ENCODE results near the gene MACROD2. TPM values are rescaled to one million over a fixed set of nuclear protein-coding genes. Genes with fewer than 3 reads are reported as not detected.

MACROD2 gene
- total RNA-seq, 2 donors from 2014 or later = 8.0 to 19.4 TPM

DNA sequence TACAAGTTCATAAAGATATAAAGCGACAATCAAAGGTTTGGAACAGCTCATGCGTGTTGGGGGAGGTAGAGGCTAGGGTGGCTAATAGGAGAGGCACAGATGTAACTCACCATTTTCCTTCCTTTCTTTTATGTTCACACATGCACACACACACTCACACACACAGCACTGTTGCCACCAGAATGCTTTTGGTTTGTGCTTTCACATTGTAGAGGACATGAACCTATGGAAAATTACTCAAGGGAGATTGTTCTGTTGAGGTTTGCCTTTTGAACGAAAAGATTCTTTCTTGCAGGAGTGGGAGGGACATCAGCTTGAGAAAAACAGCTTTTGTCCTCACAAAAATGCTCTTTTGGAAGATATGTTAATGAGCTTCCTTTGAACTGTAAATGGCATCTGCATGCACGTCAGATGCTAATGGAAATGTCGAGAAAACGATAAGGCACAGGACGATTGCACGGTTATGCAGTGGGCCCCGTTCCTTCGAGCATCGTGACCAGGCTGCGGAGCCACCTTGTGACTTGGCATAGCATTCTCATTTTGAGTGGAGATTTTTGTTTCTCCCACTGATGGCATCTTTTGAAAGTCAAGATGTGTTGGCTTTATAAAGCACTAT lies 1853.8 kb downstream of the MACROD2 start:
- H3K27ac ChIP-seq = no peak overlapping the region
- TF ChIP-seq, protein P1, sequence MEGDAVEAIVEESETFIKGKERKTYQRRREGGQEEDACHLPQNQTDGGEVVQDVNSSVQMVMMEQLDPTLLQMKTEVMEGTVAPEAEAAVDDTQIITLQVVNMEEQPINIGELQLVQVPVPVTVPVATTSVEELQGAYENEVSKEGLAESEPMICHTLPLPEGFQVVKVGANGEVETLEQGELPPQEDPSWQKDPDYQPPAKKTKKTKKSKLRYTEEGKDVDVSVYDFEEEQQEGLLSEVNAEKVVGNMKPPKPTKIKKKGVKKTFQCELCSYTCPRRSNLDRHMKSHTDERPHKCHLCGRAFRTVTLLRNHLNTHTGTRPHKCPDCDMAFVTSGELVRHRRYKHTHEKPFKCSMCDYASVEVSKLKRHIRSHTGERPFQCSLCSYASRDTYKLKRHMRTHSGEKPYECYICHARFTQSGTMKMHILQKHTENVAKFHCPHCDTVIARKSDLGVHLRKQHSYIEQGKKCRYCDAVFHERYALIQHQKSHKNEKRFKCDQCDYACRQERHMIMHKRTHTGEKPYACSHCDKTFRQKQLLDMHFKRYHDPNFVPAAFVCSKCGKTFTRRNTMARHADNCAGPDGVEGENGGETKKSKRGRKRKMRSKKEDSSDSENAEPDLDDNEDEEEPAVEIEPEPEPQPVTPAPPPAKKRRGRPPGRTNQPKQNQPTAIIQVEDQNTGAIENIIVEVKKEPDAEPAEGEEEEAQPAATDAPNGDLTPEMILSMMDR (IDR thresholded peaks at IDR 0.05) = no peak
- TF ChIP-seq POLR2AphosphoS5 (IDR thresholded peaks at IDR 0.05) (no peak), POLR2A (IDR thresholded peaks at IDR 0.05) (no peak)
- intact Hi-C loops (cut with DNase I) = no loop called here
- no peak overlapping the region for H3K4me3 ChIP-seq
- DNase-seq (ENCODE audit: low spot score) = no peak
- H3K4me1 ChIP-seq (replicated peaks) = no peaks in the 10 kb centered on the region
- H3K36me3 ChIP-seq = no peaks in the 10 kb centered on the region
- WGBS = 85% methylated on average over 12 of the region's 12 CpGs
- H3K27me3 ChIP-seq (replicated peaks; ENCODE audit: insufficient read depth) = no peaks in the 10 kb centered on the region
- H3K9me3 ChIP-seq = no peaks in the 10 kb centered on the region

DNA sequence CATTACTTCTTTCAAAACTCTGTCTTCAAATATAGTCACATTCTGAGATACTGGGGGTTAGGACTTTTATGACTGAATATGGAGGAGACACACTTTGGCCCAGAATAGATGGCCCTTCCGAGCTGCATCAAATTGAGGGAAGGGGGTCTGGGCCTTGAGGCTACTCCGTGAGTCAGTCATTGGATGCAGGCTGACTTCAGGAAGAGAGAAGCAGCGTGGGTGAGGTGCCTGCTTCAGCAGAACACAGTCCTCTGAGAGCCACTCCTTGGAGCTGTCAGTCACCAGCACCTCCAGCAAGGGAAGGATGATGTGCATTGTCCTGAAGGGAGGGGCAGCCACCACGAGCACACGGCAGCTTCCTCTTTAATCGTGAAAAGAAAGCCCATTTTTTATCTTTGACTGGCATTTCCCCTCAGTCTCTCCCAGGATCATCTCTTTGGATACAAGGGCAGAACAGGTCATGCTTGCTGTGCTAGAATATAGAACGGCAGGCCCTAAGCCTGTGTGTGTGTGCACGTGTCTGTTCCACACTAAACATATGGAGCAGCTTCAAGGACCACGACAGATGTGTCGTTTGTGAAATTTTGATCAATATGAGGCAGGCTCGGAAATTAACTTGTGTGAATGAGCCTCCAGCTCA lies 1856.4 kb downstream of the MACROD2 start:
- intact Hi-C loops (cut with DNase I) = no loop called here
- Histone ChIP-seq H3K27me3 (replicated peaks; ENCODE audit: insufficient read depth) (no peaks in the 10 kb centered on the region), H3K4me1 (replicated peaks) (no peaks in the 10 kb centered on the region), H3K4me3 (no peak overlapping the region), H3K36me3 (no peaks in the 10 kb centered on the region), H3K27ac (no peak overlapping the region), H3K9me3 (no peaks in the 10 kb centered on the region)
- 81% methylated on average over 11 of the region's 11 CpGs for WGBS
- DNase-seq (ENCODE audit: low spot score) = no peak
- TF ChIP-seq, protein P1 (IDR thresholded peaks at IDR 0.05) = no peak
- TF ChIP-seq POLR2AphosphoS5 (IDR thresholded peaks at IDR 0.05) (no peak), POLR2A (IDR thresholded peaks at IDR 0.05) (no peak)

DNA sequence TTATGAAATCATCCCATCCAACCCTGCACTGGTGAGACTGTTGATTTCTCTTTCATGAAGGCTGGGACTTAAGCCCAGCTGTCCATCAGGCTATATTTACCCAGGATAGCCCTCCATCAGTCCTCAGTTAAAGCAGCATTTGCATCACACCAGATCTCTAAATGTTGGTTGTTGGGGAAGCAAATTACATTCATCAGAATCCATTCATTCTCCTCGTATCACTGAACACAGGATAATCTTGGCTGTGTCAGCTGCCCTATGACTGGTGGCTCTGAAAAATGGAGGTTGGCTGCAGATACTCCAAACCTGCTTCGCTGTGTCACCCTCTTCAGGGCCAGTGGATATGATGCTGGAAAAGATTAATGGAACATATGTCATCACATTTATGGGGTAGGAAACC lies 1859.6 kb downstream of the MACROD2 start:
- Histone ChIP-seq H3K4me1 (replicated peaks) (no peaks in the 10 kb centered on the region), H3K9me3 (no peaks in the 10 kb centered on the region), H3K36me3 (no peaks in the 10 kb centered on the region), H3K27ac (no peak overlapping the region), H3K4me3 (no peak overlapping the region), H3K27me3 (replicated peaks; ENCODE audit: insufficient read depth) (no peaks in the 10 kb centered on the region)
- 82% methylated on average over 2 of the region's 2 CpGs for WGBS
- intact Hi-C loops (cut with DNase I) = no loop called here
- no peak for DNase-seq (ENCODE audit: low spot score)
- TF ChIP-seq POLR2AphosphoS5 (IDR thresholded peaks at IDR 0.05) (no peak), POLR2A (IDR thresholded peaks at IDR 0.05) (no peak)
- TF ChIP-seq, protein P1 (IDR thresholded peaks at IDR 0.05) = no peak

DNA sequence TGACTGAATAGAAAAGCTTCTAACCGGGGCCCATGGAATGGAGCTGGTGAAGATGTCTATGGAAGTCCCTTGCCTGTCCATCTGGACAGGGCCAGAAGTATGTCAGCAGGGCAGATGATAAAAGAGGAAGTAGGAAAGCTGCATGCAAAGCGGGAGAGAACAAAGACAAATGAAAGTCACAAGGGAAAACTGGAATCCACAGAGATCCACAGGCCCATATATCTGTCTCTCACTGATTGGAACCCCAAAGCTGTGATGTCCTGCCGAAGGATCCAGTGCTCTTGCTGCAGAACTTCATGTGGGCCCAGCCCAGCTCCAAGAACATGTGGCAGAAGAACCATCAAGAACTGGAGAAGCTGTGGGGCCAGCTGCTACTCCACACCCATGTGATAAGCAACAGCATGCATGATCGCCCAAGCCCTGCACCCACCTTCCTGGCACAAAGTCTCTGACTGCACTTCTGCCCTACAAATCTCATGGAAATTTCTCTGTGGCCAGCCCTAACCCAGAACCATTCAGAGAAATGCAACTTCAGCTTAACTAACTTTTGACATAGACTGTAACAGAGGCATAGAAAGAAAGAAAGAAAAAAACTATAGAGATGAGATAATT lies 1862.0 kb downstream of the MACROD2 start:
- 92% methylated on average over 4 of the region's 4 CpGs for WGBS
- H3K4me1 ChIP-seq (replicated peaks) = no peaks in the 10 kb centered on the region

More for the DNA sequence above, 1862.0 kb downstream of the MACROD2 start:
- Histone ChIP-seq H3K36me3 (no peaks in the 10 kb centered on the region), H3K27ac (no peak overlapping the region), H3K4me3 (no peak overlapping the region), H3K9me3 (no peaks in the 10 kb centered on the region), H3K27me3 (replicated peaks; ENCODE audit: insufficient read depth) (no peaks in the 10 kb centered on the region)
- no peak for TF ChIP-seq POLR2AphosphoS5 (IDR thresholded peaks at IDR 0.05)
- no peak for TF ChIP-seq POLR2A (IDR thresholded peaks at IDR 0.05)
- TF ChIP-seq, protein P1 (IDR thresholded peaks at IDR 0.05) = no peak
- intact Hi-C loops (cut with DNase I) = no loop called here
- no peak for DNase-seq (ENCODE audit: low spot score)
